Spleen (tissue), 11 donors: ENCODE results near the gene CNTLN. TPM values are rescaled to one million over a fixed set of nuclear protein-coding genes. Genes with fewer than 3 reads are reported as not detected.

Experiments
- DNase-seq: peaks from one replicate; pipeline ENCODE4 v3.0.0-alpha.2; 2020
- H3K27ac ChIP-seq, 8 donors: fragments of 200-600 bp; sonication (generic) in 7 of 8; 1 replicate in 4 of 8; 2 replicates in 4 of 8; pipeline versions ENCODE4 v1.5.0 to v1.8.0; 2016 to 2021; ENCODE audit warnings: inconsistent platforms in 4 of 8, mild to moderate bottlenecking in 4 of 8, moderate library complexity in 1 of 8
- H3K27me3 ChIP-seq, 7 donors: fragments of 200-600 bp; sonication (generic) in 6 of 7; replicated peaks in 1 of 7; 1 replicate in 4 of 7; 2 replicates in 3 of 7; pipeline versions ENCODE4 v1.5.0 to v1.8.0; 2016 to 2021; ENCODE audit warnings: inconsistent platforms in 3 of 7, mild to moderate bottlenecking in 1 of 7
- H3K36me3 ChIP-seq, 6 donors: fragments of 200-600 bp; sonication (generic) in 5 of 6; 1 replicate in 4 of 6; 2 replicates in 2 of 6; pipeline versions ENCODE4 v1.5.0 to v1.8.0; 2016 to 2021; ENCODE audit warnings: inconsistent platforms in 2 of 6
- H3K4me1 ChIP-seq, 6 donors: fragments of 200-600 bp; sonication (generic) in 5 of 6; 1 replicate in 3 of 6; 2 replicates in 3 of 6; pipeline versions ENCODE4 v1.5.0 to v1.8.0; 2016 to 2021; ENCODE audit warnings: inconsistent platforms in 3 of 6
- H3K4me3 ChIP-seq, 8 donors: fragments of 200-600 bp; sonication (generic) in 7 of 8; 1 replicate in 4 of 8; 2 replicates in 4 of 8; pipeline versions ENCODE4 v1.5.0 to v1.8.0; 2016 to 2021; ENCODE audit warnings: inconsistent platforms in 4 of 8, mild to moderate bottlenecking in 4 of 8, moderate library complexity in 2 of 8
- H3K9me3 ChIP-seq, 8 donors: fragments of 200-600 bp; sonication (generic) in 7 of 8; 1 replicate in 4 of 8; 2 replicates in 4 of 8; pipeline versions ENCODE4 v1.5.0 to v1.8.0; 2016 to 2021; ENCODE audit warnings: inconsistent platforms in 4 of 8
- CTCF ChIP-seq, 11 experiments: fragments of 200-600 bp in 7 of 11; fragments of 450-650 bp in 4 of 11; sonication (generic) in 4 of 11; IDR thresholded peaks in 8 of 11; conservative IDR thresholded peaks in 3 of 11; 1 replicate in 7 of 11; 2 replicates in 4 of 11; pipeline versions ENCODE4 v1.4.0 to v1.8.0; 2016 to 2021; ENCODE audit warnings: antibody characterized with exemption in 11 of 11, inconsistent platforms in 4 of 11, mild to moderate bottlenecking in 1 of 11
- POLR2A ChIP-seq, 3 donors: fragments of 450-650 bp; IDR thresholded peaks; one replicate each; pipeline ENCODE4 v1.5.1; 2017; ENCODE audit warnings: antibody characterized with exemption in 3 of 3, mild to moderate bottlenecking in 1 of 3
- POLR2AphosphoS5 ChIP-seq, 3 donors: sonication (generic); formaldehyde crosslinking; IDR thresholded peaks; one replicate each; pipeline ENCODE4 v1.5.1; 2017; ENCODE audit warnings: antibody characterized with exemption in 3 of 3
- WGBS, 5 donors: extraction: QIAGEN DNeasy Blood & Tissue Kit in 3 of 5; methylation state at CpG; one replicate each; pipeline versions ENCODE4 v1.1.5 to v1.1.7; 2013 to 2018; 5-methylcytosine and 5-hydroxymethylcytosine counted together
- intact Hi-C: fragments of 100-400 bp; cut with DNase I; formaldehyde crosslinking; loops from one replicate; pipeline ENCODE4 v1.15.0; 2023; ENCODE audit warnings: low total_unique reads
- polyA plus RNA-seq, 3 donors: library from polyadenylated mRNA; stranded (reverse); fragments of 200-250 nt; gene quantifications; one replicate each; pipeline ENCODE4 v1.2.1, GENCODE V29; 2013
- total RNA-seq, 7 donors: library from RNA; depleted of rRNA in 3 of 7; stranded (reverse); fragments of >200 nt in 3 of 7; fragmentation: NEBNext Ultra II Directional in 4 of 7; extraction: Animal tissue kit (Norgen Biotek cat#: 25700) in 4 of 7; gene quantifications; one replicate each; pipeline versions ENCODE4 v1.1.0 to v1.2.1, GENCODE V29; 2016 to 2021
- donor health status: healthy with polysubstance abuse.
- donor health status: DM: no; HTN: no; CAD: no; lungs with moderate emphysema.
- donor health status: DM: no; HTN: no; CAD: no.
- donor health status: Bipolar disorder and iron deficiency.
- donor health status: healthy.
- donor health status: DM: no; HTN: no; CAD: no.
- donor health status: DM: yes; HTN: yes; CAD: no.

The CNTLN gene
- total and polyA plus RNA-seq, 10 donors: 1.1 to 26.2 (median 9.8) TPM

- Histone ChIP-seq H3K27me3 (no peaks in the 10 kb centered on the region), H3K36me3 (no peaks in the 10 kb centered on the region), H3K4me1 (no peaks in the 10 kb centered on the region), H3K27ac (no peak overlapping the region), H3K9me3 (peaks cover 0 to 3% (median 0%) of the 10 kb centered on the region in 8 donors), H3K4me3 (no peak overlapping the region)
- WGBS, 5 donors: 26 to 37% (median 34%) methylated on average over 4 of the region's 4 CpGs
- TF ChIP-seq POLR2A (IDR thresholded peaks at IDR 0.05) (no peak), CTCF (IDR thresholded peaks at IDR 0.05 in 8 of 11, conservative IDR thresholded peaks at IDR 0.05 in 3 of 11) (peak in 7 of 11 experiments; percentile 19 to 51 (median 40)), POLR2AphosphoS5 (IDR thresholded peaks at IDR 0.05) (no peak)
- no peak for DNase-seq
- intact Hi-C loops: loop anchor here (5.0 kb wide), 1 partner anchor 346 kb away; no protein-coding TSS in a partner anchor
Observed at GRCh38 chr9:17116400-17116837, 18.4 kb upstream of the CNTLN start.

GRCh38 chr9:17117372-17117771 lies 17.5 kb upstream of the CNTLN start:
- intact Hi-C loops: loop anchor here (5.0 kb wide), 1 partner anchor 345 kb away; no protein-coding TSS in a partner anchor
- H3K4me1 ChIP-seq: no peaks in the 10 kb centered on the region
- H3K36me3 ChIP-seq: no peaks in the 10 kb centered on the region
- 70 to 80% (median 75%) methylated on average over 3 of the region's 3 CpGs for WGBS, 5 donors
- DNase-seq: no peak
- no peak overlapping the region for H3K27ac ChIP-seq
- no peaks in the 10 kb centered on the region for H3K9me3 ChIP-seq
- H3K27me3 ChIP-seq: no peaks in the 10 kb centered on the region
- TF ChIP-seq POLR2A (IDR thresholded peaks at IDR 0.05) (no peak), CTCF (IDR thresholded peaks at IDR 0.05 in 8 of 11, conservative IDR thresholded peaks at IDR 0.05 in 3 of 11) (no peak)
- no peak overlapping the region for H3K4me3 ChIP-seq

GRCh38 chr9:17120203-17120602 lies 14.6 kb upstream of the CNTLN start:
- 73 to 93% (median 81%) methylated on average over 1 of the region's 1 CpG for WGBS, 5 donors
- H3K36me3 ChIP-seq: no peaks in the 10 kb centered on the region
- TF ChIP-seq POLR2A (IDR thresholded peaks at IDR 0.05) (no peak), CTCF (IDR thresholded peaks at IDR 0.05 in 8 of 11, conservative IDR thresholded peaks at IDR 0.05 in 3 of 11) (no peak), POLR2AphosphoS5 (IDR thresholded peaks at IDR 0.05) (no peak)
- no peak overlapping the region for H3K27ac ChIP-seq
- no peaks in the 10 kb centered on the region for H3K27me3 ChIP-seq
- no peaks in the 10 kb centered on the region for H3K9me3 ChIP-seq
- DNase-seq: no peak
- H3K4me3 ChIP-seq: no peak overlapping the region
- H3K4me1 ChIP-seq: no peaks in the 10 kb centered on the region
- intact Hi-C loops: no loop called here

GRCh38 chr9:17121264-17121663 lies 13.6 kb upstream of the CNTLN start:
- no peak overlapping the region for H3K4me3 ChIP-seq
- WGBS, 5 donors: 76 to 83% (median 83%) methylated on average over 2 of the region's 2 CpGs
- TF ChIP-seq POLR2A (IDR thresholded peaks at IDR 0.05): no peak
- no peak for TF ChIP-seq CTCF (IDR thresholded peaks at IDR 0.05 in 8 of 11, conservative IDR thresholded peaks at IDR 0.05 in 3 of 11)
- TF ChIP-seq POLR2AphosphoS5 (IDR thresholded peaks at IDR 0.05): no peak
- intact Hi-C loops: no loop called here
- no peaks in the 10 kb centered on the region for H3K27me3 ChIP-seq
- no peak for DNase-seq
- H3K4me1 ChIP-seq: no peaks in the 10 kb centered on the region
- H3K27ac ChIP-seq: no peak overlapping the region
- no peaks in the 10 kb centered on the region for H3K36me3 ChIP-seq
- no peaks in the 10 kb centered on the region for H3K9me3 ChIP-seq
